ENCODE results near the gene GPHN. TPM values are rescaled to one million over a fixed set of nuclear protein-coding genes. Genes with fewer than 3 reads are reported as not detected.

GPHN gene
- total and polyA plus RNA-seq, 2 donors (not counting 3 experiments of a cell fraction or from before 2014, with no cell fraction given) = 5.1 to 23.2 TPM

DNA sequence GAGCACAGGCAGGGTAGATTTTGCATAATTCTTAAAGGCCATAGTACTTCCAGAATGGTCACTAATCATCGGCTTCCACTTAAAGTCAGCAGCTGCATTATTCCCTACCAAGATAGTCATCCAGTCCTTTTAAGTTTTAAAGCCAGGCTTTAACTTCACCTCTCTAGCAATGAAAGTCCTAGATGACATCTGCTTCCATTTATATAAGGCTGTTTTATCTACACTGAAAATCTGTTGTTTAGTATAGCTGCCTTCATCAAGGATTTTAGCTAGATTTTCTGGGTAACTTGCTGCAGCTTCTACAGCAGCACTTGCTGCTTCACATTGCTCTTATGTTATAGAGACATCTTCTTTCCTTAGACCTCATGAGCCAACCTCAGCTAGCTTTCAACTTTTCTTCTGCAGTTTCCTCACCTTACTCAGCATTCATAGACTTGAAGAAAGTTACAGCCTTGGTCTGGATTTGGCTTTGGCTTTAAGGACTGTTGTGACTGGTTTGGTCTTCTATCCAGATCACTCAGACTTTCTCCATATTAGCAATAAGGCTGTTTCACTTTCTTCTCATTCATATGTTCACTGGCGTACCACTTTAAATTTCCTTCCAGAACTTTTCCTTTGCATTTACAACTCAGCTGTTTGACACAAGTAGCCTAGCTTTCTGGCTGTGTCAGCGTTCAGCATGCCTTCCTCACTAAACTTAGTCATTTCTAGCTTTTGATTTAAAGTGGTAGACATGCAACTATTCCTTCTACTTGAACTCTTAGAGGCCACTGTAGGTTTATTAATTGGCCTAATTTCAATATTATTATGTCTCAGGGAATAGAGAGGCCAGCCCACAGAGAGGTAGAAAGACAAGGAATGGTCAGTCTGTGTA lies 471.4 kb downstream of the GPHN start:
- Histone ChIP-seq H3K36me3 (ENCODE audit: control insufficient read depth in 2 of 2, extremely low read depth in 1 of 2, insufficient read depth in 2 of 2, low read length in 2 of 2) (no peaks in the 10 kb centered on the region), H3K4me2 (ENCODE audit: insufficient read depth, low read length) (no peak overlapping the region), H2AFZ (ENCODE audit: low read depth, low read length) (no peak overlapping the region), H3K4me1 (ENCODE audit: control insufficient read depth, extremely low read depth, insufficient read depth, low read length) (no peaks in the 10 kb centered on the region), H3K9me3 (replicated peaks; ENCODE audit: control insufficient read depth, insufficient read depth, low read length) (no peaks in the 10 kb centered on the region), H3K4me3 (replicated peaks in 1 of 3; ENCODE audit: insufficient read depth in 1 of 3, low read depth in 1 of 3, low read length in 3 of 3) (no peak overlapping the region), H4K20me1 (replicated peaks; ENCODE audit: control insufficient read depth, extremely low read depth, insufficient read depth, low read length) (no peaks in the 10 kb centered on the region), H3K9me1 (replicated peaks; ENCODE audit: control insufficient read depth, extremely low read depth, insufficient read depth, low read length) (peaks cover 2% of the 10 kb centered on the region), H3K27me3 (ENCODE audit: control insufficient read depth in 2 of 2, insufficient read depth in 2 of 2, low read length in 2 of 2) (no peaks in the 10 kb centered on the region), H3K27ac (ENCODE audit: insufficient read depth, low read depth, low read length) (no peak overlapping the region), H3K9ac (replicated peaks; ENCODE audit: extremely low read depth, insufficient read depth, low read length) (no peak overlapping the region), H3K79me2 (ENCODE audit: control insufficient read depth, insufficient read depth, low read length) (no peaks in the 10 kb centered on the region)
- intact Hi-C loops (cut with micrococcal nuclease) (no loop called here), dilution Hi-C loops (cut with MboI; ENCODE audit: extremely low pct_ligation_motif_present, low sequenced_read_pairs) (no loop called here)
- FAIRE-seq (no peak), DNase-seq (ENCODE audit: low read depth, low spot score) (no peak)
- no TSS peak for BruUV-seq (replicated peaks)
- TF ChIP-seq JUN (IDR thresholded peaks at IDR 0.05; ENCODE audit: borderline replicate concordance, insufficient read depth, insufficient read length, low read depth) (no peak), EZH2 (IDR thresholded peaks at IDR 0.05; ENCODE audit: borderline replicate concordance, low read depth, low read length, severe bottlenecking) (no peak), MYC (IDR thresholded peaks at IDR 0.05; ENCODE audit: low read depth, low read length) (no peak), GATA2 (IDR thresholded peaks at IDR 0.05; ENCODE audit: insufficient read depth, insufficient read length, low read depth, low read length) (no peak), POLR2AphosphoS5 (IDR thresholded peaks at IDR 0.05; ENCODE audit: insufficient read depth, low read depth, low read length) (no peak)
- TF ChIP-seq, protein P1, sequence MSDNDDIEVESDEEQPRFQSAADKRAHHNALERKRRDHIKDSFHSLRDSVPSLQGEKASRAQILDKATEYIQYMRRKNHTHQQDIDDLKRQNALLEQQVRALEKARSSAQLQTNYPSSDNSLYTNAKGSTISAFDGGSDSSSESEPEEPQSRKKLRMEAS (IDR thresholded peaks at IDR 0.05; ENCODE audit: insufficient read depth, insufficient read length) = no peak
- CTCF ChIA-PET = no interaction called here
- POLR2A ChIA-PET = no interaction called here

DNA sequence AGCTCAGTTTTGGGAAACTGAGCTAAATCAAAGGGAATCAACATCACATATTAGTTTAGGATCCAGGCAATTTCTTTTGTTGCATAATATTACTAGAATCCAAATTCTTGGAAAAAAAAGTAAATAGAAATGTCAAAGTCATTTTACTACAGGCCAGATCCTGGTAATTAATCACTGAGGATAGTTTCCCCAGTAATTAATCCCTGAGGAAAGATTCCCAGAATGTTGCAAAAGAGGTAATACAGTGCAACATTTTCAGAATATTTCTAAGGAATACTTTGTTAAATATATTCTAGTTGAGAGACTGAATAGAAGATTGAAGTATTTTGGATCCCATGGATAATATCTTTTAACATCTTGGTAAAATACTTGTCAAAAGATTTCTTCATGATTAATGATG lies 474.3 kb downstream of the GPHN start:
- Histone ChIP-seq H3K4me2 (ENCODE audit: insufficient read depth, low read length) (no peak overlapping the region), H3K4me1 (ENCODE audit: control insufficient read depth, extremely low read depth, insufficient read depth, low read length) (no peaks in the 10 kb centered on the region), H3K9me3 (replicated peaks; ENCODE audit: control insufficient read depth, insufficient read depth, low read length) (no peaks in the 10 kb centered on the region), H3K9me1 (replicated peaks; ENCODE audit: control insufficient read depth, extremely low read depth, insufficient read depth, low read length) (peaks cover 2% of the 10 kb centered on the region), H3K36me3 (ENCODE audit: control insufficient read depth in 2 of 2, extremely low read depth in 1 of 2, insufficient read depth in 2 of 2, low read length in 2 of 2) (no peaks in the 10 kb centered on the region), H3K9ac (replicated peaks; ENCODE audit: extremely low read depth, insufficient read depth, low read length) (no peak overlapping the region), H3K27me3 (ENCODE audit: control insufficient read depth in 2 of 2, insufficient read depth in 2 of 2, low read length in 2 of 2) (no peaks in the 10 kb centered on the region), H3K27ac (ENCODE audit: insufficient read depth, low read depth, low read length) (no peak overlapping the region), H2AFZ (ENCODE audit: low read depth, low read length) (no peak overlapping the region), H4K20me1 (replicated peaks; ENCODE audit: control insufficient read depth, extremely low read depth, insufficient read depth, low read length) (no peaks in the 10 kb centered on the region), H3K4me3 (replicated peaks in 1 of 3; ENCODE audit: insufficient read depth in 1 of 3, low read depth in 1 of 3, low read length in 3 of 3) (no peak overlapping the region), H3K79me2 (ENCODE audit: control insufficient read depth, insufficient read depth, low read length) (no peaks in the 10 kb centered on the region)
- ChIA-PET CTCF (interaction anchor here (0.6 to 1.7 kb wide), 4 partner anchors 12 to 84 kb away, joined by 3 read pairs; no protein-coding TSS in a partner anchor), POLR2A (no interaction called here)
- dilution Hi-C loops (cut with MboI; ENCODE audit: extremely low pct_ligation_motif_present, low sequenced_read_pairs) = no loop called here
- DNase-seq (ENCODE audit: low read depth, low spot score) = no peak
- TF ChIP-seq GATA2 (IDR thresholded peaks at IDR 0.05; ENCODE audit: insufficient read depth, insufficient read length, low read depth, low read length) = no peak
- TF ChIP-seq MYC (IDR thresholded peaks at IDR 0.05; ENCODE audit: low read depth, low read length) = no peak
- TF ChIP-seq JUN (IDR thresholded peaks at IDR 0.05; ENCODE audit: borderline replicate concordance, insufficient read depth, insufficient read length, low read depth) = no peak
- TF ChIP-seq EZH2 (IDR thresholded peaks at IDR 0.05; ENCODE audit: borderline replicate concordance, low read depth, low read length, severe bottlenecking) = no peak
- no peak for TF ChIP-seq CTCF (IDR thresholded peaks at IDR 0.05; ENCODE audit: extremely low read depth in 1 of 2, insufficient read depth in 1 of 2, low read depth in 1 of 2, low read length in 2 of 2)
- TF ChIP-seq FOS (IDR thresholded peaks at IDR 0.05; ENCODE audit: borderline replicate concordance, insufficient read depth, low read length) = no peak
- TF ChIP-seq POLR2AphosphoS5 (IDR thresholded peaks at IDR 0.05; ENCODE audit: insufficient read depth, low read depth, low read length) = no peak
- TF ChIP-seq, protein P1 (IDR thresholded peaks at IDR 0.05; ENCODE audit: insufficient read depth, insufficient read length) = no peak
- TF ChIP-seq POLR2A (IDR thresholded peaks at IDR 0.05; ENCODE audit: low read depth, low read length) = no peak
- intact Hi-C loops (cut with micrococcal nuclease) = no loop called here
- BruUV-seq (replicated peaks) = no TSS peak
- FAIRE-seq = no peak
